NCI-H748 (cell line): ENCODE measurements around the gene TTBK2.

Experiments used
- DNase-seq: peaks from one replicate; lab custom pipeline; 2025; ENCODE audit not compliant: unreplicated experiment; lab: John Stamatoyannopoulos, UW

The TTBK2 gene

DNA sequence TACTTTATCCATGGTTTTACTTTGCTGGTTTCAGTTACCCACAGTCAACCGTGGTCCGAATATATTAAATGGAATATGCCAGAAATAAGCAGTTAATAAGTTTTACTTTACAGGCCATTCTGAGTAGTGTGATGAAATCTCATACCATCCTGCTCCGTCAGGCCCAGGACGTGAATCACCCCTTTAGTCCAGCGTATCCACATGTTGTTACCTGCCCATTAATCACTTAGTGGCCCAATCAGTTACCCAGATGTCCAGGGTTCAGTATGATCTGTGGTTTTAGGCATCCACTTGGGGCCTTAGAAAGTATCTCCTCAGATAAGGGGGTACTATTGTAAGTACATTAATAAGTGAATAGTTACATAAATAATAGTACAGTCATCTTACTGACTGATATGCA lies 88.0 kb downstream of the TTBK2 start:
- no peak for DNase-seq

GRCh38 chr15:42826251-42826890 lies 94.2 kb downstream of the TTBK2 start:
- DNase-seq = no peak

GRCh38 chr15:42825599-42825998 lies 95.0 kb downstream of the TTBK2 start:
- DNase-seq = no peak

DNA sequence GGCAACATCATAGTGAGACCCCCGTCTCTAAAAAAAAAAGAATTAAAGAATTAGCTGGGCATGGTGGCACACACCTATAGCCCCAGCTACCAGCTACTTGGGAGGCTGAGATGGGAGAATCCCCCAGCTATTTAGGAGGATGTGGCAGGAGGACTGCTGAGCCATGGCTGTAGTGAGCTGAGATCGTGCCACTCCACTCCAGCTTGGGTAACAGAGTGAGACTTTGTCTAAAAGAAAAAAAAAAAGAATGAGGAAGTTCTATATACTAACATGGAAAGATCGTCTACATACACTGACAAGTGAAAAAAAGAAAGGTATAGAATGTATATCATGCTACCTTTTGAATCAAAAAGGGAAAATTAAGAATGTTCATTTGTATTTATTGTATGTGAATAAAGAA lies 99.8 kb downstream of the TTBK2 start:
- no peak for DNase-seq

DNA sequence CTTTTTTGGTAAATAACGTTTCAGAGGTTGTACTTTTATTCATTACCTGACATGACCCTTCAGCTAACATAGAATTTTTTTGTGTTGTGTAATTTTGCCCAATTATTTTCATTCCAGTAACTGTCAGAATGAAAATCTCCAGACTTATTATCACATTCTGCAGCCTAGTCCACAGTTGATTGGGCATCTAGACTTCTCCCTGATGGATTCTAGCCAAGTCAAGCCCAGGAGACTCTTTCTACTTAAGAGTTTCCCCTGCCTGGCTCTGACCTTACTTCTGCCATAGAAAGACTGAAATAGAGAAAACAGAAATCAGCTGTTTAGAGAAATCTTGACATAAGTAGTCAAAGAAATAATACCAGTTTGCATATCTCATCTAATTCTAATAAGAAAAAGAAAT lies 100.8 kb downstream of the TTBK2 start:
- no peak for DNase-seq

GRCh38 chr15:42811433-42811832 lies 109.1 kb downstream of the TTBK2 start:
- no peak for DNase-seq

GRCh38 chr15:42808913-42809312 lies 111.7 kb downstream of the TTBK2 start:
- DNase-seq = peak; percentile 32

- DNase-seq = no peak
These were observed 115.3 kb downstream of the TTBK2 start for GRCh38 chr15:42805266-42805665.

DNA sequence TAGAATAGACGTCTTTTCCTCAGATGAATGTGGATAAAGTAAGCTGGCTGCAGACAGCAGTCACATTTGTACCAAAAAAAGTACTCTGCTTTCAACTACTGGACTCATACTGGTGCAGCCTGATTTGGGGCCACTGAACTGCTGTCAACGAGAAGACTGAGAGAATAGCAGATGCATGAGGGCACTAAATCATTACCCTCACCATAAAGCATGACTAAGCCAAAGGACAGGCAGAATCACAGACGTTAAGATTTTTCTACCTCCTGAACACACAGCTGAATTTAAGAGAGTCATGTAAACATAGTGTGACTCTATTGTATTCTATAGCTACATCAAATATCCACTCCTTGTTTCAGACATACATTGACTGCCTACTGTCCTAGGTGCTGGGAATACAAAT lies 115.8 kb downstream of the TTBK2 start:
- no peak for DNase-seq

GRCh38 chr15:42803436-42803835 lies 117.1 kb downstream of the TTBK2 start:
- DNase-seq = no peak

GRCh38 chr15:42802168-42802567 lies 118.4 kb downstream of the TTBK2 start:
- no peak for DNase-seq

DNA sequence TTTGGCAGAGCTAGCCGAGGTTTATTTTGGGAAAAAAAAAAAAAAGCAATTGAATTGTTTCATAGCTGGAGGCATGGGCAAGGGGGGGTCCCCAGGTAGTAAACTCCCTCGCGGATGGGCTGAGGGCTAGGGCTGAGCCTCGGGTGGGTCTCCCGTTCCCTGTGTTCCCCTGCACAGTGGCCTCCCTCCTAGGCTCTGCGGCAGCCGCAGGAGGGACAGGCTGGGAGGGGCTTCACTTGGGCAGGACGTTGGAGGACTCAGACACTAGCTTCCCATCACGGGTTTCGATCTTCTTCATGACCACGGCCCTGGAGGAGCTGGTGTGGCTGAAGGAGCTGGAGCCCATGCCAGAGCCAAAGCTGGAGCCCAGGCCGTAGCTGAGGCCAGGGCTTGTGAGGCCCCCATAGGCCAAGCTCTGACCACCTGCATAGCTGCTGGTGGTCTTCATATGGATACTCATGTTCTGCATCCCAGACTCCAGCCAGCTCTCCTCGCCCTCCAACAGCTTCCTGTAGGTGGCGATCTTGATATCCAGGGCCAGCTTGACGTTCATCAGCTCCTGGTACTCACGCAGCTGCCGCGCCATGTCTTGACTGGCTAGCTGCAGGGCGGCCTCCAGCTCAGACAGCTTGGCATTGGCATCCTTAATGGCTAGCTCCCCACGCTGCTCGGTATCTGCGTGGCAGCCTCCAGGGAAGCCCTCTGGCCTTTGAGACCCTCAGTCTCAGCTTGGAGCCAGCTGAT lies 119.7 kb downstream of the TTBK2 start:
- DNase-seq = no peak

DNA sequence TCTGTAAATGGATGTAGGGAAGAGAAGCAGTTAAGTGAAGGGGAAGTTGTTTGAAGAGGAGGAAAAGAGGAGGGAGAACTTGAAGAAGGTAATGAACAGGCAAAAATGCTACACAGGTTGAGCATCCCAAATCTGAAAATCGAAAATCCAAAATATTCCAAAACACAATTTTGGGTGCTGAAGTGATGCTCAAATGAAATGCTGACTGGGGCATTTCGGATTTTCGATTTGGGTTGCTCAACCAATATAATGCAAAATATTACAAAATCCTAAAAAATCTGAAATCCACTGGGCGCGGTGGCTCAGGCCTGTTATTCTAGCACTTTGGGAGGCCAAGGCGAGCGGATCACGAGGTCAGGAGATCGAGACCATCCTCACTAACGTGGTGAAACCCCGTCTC lies 121.8 kb downstream of the TTBK2 start:
- DNase-seq = no peak

DNA sequence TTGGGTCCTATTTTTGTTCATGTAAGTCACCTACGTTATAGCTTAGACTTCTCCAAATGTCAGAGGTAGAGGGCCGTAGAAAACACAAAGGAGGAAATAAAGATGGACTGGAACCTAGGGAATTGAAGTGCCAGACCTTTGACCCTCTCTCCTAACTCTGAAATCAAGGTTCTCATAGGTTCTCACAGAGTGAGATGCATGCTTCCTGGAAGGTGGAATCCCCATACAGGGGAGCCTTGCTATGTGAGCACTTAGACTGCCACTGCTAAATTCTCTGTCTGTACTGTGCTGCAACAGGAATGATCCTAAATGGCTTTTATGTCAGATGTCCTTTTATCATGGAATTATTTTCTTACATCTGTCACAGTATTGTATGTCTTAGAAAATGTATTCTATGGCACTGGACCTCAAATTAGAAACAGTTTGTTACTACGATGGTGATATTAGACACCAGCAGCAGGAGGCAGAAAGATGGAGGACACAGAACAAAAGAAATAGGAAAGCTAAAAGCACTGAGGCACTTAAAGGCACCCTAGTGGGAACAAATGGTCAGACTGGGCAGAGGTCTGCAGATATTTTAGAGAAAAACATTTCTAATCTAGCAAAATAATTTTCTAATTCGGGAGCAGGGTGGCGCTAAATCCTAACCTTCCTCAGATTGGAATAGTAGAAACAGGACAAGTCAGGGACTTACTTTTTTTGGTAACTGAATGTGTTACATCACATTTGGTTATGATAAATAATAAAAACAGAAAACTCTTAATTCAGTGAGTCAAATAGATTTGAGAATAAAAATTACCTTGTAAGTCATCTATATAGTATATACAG lies 123.4 kb downstream of the TTBK2 start:
- no peak for DNase-seq

DNA sequence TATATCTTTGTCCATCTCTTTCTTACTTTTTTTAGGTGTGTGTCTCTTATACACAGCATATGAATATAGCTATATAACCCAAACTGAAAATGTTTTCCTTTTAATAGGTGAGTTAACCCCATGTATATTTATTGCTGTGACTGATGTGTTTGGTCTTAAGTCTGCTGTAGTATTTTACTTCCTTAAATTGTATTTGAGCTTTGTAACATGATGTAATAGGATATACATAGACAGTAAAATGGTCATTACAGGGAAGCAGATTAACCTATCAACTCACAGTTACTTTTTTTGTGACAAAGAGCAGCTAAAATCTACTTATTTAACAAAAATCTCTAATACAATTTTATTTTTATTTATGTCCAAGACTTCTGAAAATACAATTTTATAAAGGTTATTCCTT lies 131.9 kb downstream of the TTBK2 start:
- DNase-seq = no peak

GRCh38 chr15:42786978-42787377 lies 133.6 kb downstream of the TTBK2 start:
- no peak for DNase-seq

DNA sequence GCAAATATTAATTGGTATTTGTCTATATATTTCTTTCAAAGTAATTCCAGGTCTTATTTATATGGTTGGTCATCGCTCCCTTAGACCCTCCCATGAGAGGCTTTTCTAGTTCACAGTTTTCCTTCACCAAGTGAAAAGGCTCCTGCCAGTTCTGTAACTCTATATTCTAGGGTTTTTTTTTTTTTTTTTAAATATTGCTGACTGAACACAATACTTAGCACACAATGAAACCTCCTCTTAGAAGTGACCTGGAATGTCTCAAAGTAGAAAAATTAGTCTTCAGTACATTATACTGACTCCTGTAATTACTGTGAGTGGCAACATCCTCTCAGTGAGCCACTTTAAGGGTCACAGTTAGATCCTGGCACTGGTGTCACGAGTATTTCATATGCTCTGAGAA lies 135.0 kb downstream of the TTBK2 start:
- no peak for DNase-seq

DNA sequence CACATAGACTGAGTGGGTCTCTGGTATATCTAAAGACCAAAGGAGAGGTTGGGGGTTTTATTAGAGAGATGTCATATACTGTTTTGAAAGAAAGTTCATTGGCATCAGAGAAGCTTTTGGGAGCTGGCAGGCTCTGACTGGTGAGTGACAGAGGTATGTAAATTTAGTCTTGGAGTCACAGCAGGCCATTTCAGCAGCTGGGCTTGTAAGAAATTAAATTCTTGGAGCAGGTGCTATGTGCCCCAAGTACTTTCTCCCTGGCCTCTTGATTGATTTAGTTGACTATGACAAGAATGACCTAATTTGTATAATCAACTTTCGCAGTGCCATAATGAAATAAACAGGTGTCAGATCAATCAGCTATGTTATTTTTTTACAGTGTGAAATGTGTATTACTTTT lies 135.9 kb downstream of the TTBK2 start:
- no peak for DNase-seq

DNA sequence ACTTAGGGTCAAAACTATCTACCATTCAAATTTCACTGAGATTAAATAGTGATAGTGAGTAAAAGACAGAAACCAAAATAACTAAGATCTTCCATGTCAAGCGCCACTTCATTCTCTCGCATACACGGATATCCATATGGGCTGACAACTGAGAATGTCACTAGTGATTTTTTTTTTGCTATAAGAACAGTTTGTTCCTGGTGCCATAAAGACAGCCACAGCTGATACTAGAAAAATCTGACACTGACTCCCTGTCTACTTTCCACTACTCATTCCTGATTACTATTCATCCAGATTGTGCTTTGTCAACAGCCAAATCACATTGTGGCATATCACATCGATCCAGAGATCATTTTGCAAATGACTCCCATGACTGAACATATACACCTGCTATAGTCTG lies 137.9 kb downstream of the TTBK2 start:
- no peak for DNase-seq

DNA sequence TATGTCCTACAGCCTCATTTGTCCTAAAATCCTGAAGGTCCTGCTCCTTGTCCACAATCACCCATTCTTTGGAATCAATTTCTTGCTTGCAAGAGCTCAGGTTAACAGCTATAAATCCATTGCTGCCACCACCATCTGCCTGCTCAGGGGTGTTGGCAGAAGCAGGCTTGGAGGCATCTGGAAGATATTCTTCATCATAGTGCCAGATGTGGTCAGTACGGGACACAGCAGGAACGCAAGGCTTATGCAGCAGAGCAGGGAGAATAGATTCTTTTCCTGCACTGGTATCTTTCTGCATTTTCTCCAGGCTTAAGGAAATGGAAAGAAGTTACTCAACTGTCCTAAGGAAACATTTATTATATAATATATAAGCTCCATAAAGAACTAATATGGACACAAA lies 145.2 kb downstream of the TTBK2 start:
- no peak for DNase-seq

GRCh38 chr15:42772901-42773300 lies 147.7 kb downstream of the TTBK2 start:
- no peak for DNase-seq

GRCh38 chr15:42772144-42772543 lies 148.4 kb downstream of the TTBK2 start:
- DNase-seq = no peak
